ENCODE measurements around the gene PER3. TPM values are rescaled to one million over a fixed set of nuclear protein-coding genes. Genes with fewer than 3 reads are reported as not detected.

The PER3 gene
- total RNA-seq, 1 donor = 22.4 TPM

DNA sequence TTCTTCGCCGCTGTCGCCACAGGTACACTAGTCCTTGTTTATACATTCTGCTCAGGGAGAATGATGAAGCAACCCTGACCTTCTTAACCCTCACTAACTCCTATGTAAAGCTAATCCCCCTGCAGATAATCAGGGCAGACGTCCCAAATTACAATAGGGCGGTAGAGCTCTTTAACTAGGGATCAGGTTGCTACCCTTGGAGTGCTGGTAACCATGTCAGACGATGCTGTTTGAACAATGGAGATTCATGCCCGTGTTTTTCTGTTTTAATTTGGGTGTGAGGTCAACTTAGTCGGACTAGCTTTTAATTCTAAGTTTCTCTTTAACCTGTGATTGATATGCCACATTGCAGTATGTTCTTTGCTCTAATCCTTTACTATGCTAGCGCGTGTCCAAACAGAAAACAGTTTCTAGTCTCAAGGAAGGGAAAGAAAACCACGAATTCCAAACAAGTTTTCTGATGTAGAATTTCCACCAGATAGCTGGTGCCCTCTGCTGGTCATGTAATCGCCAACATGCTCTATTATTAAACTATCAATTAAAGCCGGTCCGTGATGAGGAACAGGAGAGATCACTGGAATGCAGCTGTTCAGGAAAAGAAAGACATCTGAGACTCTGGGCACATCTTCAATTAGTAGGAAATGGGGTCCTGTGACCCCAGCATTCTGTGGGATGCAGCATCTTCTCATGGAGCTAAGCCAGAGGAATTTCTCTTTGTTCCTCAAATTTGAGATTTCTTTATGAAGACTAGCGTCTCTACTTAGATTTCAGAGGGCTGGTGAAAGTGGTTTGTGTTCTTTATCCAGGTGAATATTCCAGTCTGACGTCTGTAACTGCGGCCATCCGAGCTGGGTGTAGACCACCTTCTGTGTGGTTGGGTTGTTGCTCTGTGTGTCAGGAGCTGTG, 31.3 kb upstream of the PER3 start:
- Histone ChIP-seq H3K79me2 (ENCODE audit: insufficient read depth, low read length) (no peaks in the 10 kb centered on the region), H3K9me3 (ENCODE audit: low read depth, low read length) (no peaks in the 10 kb centered on the region), H3K4me1 (ENCODE audit: insufficient read depth, low read length) (peaks cover 6% of the 10 kb centered on the region), H3K4me2 (ENCODE audit: insufficient read depth, low read length) (peak overlapping the region; percentile 90), H3K27ac (ENCODE audit: low read depth, low read length) (no peak overlapping the region), H2AFZ (ENCODE audit: low read length) (peak overlapping the region; percentile 87), H4K20me1 (ENCODE audit: insufficient read depth, low read length) (no peaks in the 10 kb centered on the region), H3K27me3 (ENCODE audit: insufficient read depth, low read length) (peaks cover 13% of the 10 kb centered on the region), H3K36me3 (ENCODE audit: insufficient read depth, low read length) (no peaks in the 10 kb centered on the region), H3K4me3 (ENCODE audit: insufficient read depth, low read length) (peak overlapping the region; percentile 71)
- no peak for DNase-seq (ENCODE audit: insufficient read length, low spot score, missing footprints)
- TF ChIP-seq, protein P1, sequence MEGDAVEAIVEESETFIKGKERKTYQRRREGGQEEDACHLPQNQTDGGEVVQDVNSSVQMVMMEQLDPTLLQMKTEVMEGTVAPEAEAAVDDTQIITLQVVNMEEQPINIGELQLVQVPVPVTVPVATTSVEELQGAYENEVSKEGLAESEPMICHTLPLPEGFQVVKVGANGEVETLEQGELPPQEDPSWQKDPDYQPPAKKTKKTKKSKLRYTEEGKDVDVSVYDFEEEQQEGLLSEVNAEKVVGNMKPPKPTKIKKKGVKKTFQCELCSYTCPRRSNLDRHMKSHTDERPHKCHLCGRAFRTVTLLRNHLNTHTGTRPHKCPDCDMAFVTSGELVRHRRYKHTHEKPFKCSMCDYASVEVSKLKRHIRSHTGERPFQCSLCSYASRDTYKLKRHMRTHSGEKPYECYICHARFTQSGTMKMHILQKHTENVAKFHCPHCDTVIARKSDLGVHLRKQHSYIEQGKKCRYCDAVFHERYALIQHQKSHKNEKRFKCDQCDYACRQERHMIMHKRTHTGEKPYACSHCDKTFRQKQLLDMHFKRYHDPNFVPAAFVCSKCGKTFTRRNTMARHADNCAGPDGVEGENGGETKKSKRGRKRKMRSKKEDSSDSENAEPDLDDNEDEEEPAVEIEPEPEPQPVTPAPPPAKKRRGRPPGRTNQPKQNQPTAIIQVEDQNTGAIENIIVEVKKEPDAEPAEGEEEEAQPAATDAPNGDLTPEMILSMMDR (IDR thresholded peaks at IDR 0.05; ENCODE audit: extremely low read depth, low read depth, low read length) = peak; percentile 88

DNA sequence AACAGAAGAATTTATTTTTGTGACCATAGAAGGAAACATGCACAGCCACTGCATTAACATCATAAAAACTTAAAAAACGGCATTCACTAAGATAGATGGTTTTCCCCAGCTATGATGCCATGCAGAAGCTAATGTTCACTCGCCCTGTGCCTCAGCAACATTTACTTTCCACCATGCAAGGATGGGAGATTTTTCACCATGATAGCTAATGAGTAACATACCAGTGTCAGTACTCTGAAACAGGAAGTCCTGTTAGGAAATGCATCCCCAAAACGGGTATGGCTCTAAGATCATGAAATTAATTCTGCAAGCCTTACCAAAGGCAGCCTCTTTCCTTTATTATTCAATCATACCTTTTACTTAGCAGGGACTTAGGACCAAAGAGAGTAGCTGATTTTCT, 30.4 kb upstream of the PER3 start:
- TF ChIP-seq, protein P1 (IDR thresholded peaks at IDR 0.05; ENCODE audit: extremely low read depth, low read depth, low read length) = no peak
- DNase-seq (ENCODE audit: insufficient read length, low spot score, missing footprints) = no peak
- Histone ChIP-seq H2AFZ (ENCODE audit: low read length) (no peak overlapping the region), H4K20me1 (ENCODE audit: insufficient read depth, low read length) (no peaks in the 10 kb centered on the region), H3K4me2 (ENCODE audit: insufficient read depth, low read length) (no peak overlapping the region), H3K36me3 (ENCODE audit: insufficient read depth, low read length) (no peaks in the 10 kb centered on the region), H3K4me1 (ENCODE audit: insufficient read depth, low read length) (peaks cover 6% of the 10 kb centered on the region), H3K4me3 (ENCODE audit: insufficient read depth, low read length) (no peak overlapping the region), H3K27ac (ENCODE audit: low read depth, low read length) (no peak overlapping the region), H3K27me3 (ENCODE audit: insufficient read depth, low read length) (peaks cover 13% of the 10 kb centered on the region), H3K9me3 (ENCODE audit: low read depth, low read length) (no peaks in the 10 kb centered on the region), H3K79me2 (ENCODE audit: insufficient read depth, low read length) (no peaks in the 10 kb centered on the region)

DNA sequence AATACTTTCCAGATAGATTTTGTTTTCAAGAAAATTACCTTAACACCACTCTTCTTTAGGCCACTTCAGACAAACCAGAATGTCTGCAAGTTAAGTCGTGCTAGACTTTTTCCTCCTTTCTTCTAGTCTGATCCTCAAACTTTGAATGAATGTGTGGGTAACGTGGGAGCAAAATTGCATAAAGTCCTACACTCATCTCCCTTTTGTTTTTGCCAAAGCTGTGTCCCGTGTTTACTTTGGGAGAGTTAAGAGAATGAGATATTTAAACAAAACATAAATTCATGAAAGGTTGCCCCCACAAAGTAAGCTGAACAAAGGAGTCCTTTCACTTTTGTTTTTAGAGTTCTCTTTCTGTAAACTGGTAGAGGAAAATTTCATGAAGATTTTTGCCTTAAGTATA, 29.9 kb upstream of the PER3 start:
- TF ChIP-seq, protein P1 (IDR thresholded peaks at IDR 0.05; ENCODE audit: extremely low read depth, low read depth, low read length) = no peak
- Histone ChIP-seq H3K9me3 (ENCODE audit: low read depth, low read length) (no peaks in the 10 kb centered on the region), H3K36me3 (ENCODE audit: insufficient read depth, low read length) (no peaks in the 10 kb centered on the region), H3K4me2 (ENCODE audit: insufficient read depth, low read length) (peak overlapping the region; percentile 9), H2AFZ (ENCODE audit: low read length) (no peak overlapping the region), H3K27ac (ENCODE audit: low read depth, low read length) (no peak overlapping the region), H3K79me2 (ENCODE audit: insufficient read depth, low read length) (no peaks in the 10 kb centered on the region), H4K20me1 (ENCODE audit: insufficient read depth, low read length) (no peaks in the 10 kb centered on the region), H3K4me3 (ENCODE audit: insufficient read depth, low read length) (no peak overlapping the region), H3K4me1 (ENCODE audit: insufficient read depth, low read length) (peaks cover 6% of the 10 kb centered on the region), H3K27me3 (ENCODE audit: insufficient read depth, low read length) (peaks cover 11% of the 10 kb centered on the region)
- no peak for DNase-seq (ENCODE audit: insufficient read length, low spot score, missing footprints)

DNA sequence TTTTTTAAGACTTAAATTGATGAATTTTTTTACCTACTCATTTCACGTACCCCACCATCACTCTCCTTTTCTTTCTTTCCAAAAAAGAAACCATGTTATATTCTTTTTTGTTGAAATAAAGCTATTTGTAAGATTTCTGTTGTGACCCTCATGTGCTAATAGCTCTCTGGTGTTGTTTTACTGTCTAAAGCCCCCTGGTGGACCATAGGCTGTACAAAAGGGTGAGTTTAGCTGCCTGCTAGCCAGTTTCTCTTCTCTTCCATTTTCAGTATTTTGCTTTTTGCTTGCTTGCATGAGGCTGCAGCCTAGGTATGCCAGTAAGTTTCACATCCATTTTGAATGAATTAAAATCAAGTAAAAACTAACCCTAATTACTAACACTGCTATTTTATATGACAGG, 28.6 kb upstream of the PER3 start:
- Histone ChIP-seq H3K4me2 (ENCODE audit: insufficient read depth, low read length) (no peak overlapping the region), H2AFZ (ENCODE audit: low read length) (no peak overlapping the region)
- no peak for DNase-seq (ENCODE audit: insufficient read length, low spot score, missing footprints)

More for the DNA sequence above, 28.6 kb upstream of the PER3 start:
- TF ChIP-seq, protein P1 (IDR thresholded peaks at IDR 0.05; ENCODE audit: extremely low read depth, low read depth, low read length) = peak; percentile 42
- Histone ChIP-seq H3K4me3 (ENCODE audit: insufficient read depth, low read length) (no peak overlapping the region), H3K9me3 (ENCODE audit: low read depth, low read length) (no peaks in the 10 kb centered on the region), H3K79me2 (ENCODE audit: insufficient read depth, low read length) (no peaks in the 10 kb centered on the region), H4K20me1 (ENCODE audit: insufficient read depth, low read length) (no peaks in the 10 kb centered on the region), H3K27ac (ENCODE audit: low read depth, low read length) (no peak overlapping the region), H3K36me3 (ENCODE audit: insufficient read depth, low read length) (no peaks in the 10 kb centered on the region), H3K27me3 (ENCODE audit: insufficient read depth, low read length) (peaks cover 9% of the 10 kb centered on the region), H3K4me1 (ENCODE audit: insufficient read depth, low read length) (peaks cover 6% of the 10 kb centered on the region)

Measured in osteoblast (primary cell).